IPS-NIHi11 (cell line): ENCODE data around the gene TREH.

Source experiments
- DNase-seq: peaks from one replicate; pipeline ENCODE4 v3.0.0; 2012; ENCODE audit warnings: mixed read lengths, low spot score

The TREH gene

DNA sequence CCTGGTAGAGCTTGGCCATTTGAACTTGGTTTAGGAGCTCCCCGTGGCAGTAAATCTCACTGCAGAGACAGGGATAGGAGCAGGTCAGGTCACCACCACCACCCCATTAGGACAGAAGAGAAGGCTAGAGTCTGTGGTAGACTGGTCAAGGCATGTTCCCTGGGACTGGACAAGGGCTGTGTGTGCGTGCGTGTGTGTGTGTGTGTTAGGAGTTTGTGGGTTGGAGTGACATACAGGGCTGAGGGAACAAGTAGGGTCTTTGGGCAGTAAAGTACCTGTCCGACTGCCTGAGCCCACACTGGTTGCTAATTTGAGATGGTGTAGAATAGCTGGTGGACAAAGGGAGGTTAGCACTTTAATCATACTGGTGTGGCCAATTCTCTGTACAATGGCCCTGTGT lies 16.1 kb downstream of the TREH start:
- no peak for DNase-seq

- DNase-seq, result no peak
Observed at GRCh38 chr11:118662401-118663271, 16.8 kb downstream of the TREH start.

DNA sequence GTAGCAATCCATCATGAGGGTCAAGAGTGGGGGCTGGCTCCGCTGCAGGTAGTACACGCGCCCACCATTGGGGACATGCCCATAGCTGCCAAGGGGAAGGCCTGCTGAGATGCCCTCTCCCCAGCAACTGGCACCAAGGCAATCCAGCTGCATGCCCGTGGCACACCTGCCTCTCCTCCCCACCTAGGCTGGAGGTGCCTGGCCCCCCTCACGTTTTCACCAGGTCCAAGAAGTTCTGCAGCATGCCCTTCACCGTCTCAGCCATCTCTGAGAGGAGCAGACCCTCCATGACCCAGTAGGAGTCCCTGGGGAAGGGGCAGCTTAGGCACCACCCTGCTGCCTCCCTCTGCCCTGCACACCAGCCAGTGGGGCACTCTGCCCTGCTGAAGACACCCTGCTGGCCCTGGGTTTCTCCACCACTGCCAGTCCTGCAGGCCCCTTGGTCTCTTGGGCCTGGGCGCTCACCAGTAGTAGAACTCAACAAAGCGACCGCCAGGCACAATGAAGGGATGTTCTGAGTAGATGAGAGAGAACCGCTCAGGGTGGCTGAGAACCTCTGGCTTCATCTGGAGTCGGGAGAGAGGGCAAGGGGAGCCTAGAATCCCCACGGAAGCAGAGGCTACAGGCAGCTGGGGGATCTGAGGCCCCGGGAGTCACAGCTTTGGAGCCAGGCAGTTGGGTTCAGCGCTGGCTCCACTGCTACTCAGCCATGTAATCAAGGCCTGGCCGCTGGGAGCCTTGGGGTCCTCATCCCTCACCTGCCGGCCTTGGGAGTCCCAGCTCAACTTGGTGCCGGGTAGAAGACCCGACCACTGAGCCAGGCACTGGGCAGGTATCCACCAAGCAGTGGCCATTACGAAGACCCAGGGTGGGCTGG lies 17.8 kb downstream of the TREH start:
- DNase-seq, result no peak

GRCh38 chr11:118660681-118661424 lies 18.6 kb downstream of the TREH start:
- DNase-seq, result no peak

DNA sequence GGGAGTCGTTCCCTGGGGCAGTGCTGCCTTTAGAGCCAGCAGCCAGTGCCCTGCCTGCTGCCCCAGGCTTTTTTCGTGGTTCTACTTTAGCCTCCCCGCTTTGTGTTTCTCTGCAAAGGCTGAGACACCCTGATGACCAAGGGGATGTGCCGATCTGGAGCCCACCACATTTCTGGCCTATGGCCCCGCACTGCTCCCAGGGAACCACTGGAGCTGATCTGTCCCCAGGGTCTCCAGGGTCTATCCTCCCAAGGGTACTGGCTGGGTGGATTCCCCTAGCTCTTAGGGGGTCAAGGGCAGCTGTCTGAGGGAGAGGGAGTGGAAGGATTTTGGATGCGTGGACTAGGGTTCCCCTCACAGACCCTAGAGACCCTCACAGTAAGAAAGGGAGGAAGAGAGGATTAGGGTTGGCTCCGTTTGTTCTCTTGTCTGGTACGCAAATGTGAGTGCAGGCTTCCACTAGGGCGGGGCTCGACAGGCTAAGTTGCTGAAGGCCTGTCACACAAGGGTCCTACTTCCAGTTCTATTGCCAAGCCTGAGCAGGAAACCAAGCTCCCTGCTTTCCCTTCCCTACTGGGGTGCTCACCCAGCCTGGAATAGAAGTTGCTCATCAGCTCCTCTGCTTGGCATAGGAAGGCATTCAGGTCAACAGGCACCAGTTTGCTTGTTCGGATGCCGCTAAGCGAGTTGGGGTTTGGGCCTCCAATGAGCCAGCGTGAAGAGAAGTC lies 19.3 kb downstream of the TREH start:
- no peak for DNase-seq

DNA sequence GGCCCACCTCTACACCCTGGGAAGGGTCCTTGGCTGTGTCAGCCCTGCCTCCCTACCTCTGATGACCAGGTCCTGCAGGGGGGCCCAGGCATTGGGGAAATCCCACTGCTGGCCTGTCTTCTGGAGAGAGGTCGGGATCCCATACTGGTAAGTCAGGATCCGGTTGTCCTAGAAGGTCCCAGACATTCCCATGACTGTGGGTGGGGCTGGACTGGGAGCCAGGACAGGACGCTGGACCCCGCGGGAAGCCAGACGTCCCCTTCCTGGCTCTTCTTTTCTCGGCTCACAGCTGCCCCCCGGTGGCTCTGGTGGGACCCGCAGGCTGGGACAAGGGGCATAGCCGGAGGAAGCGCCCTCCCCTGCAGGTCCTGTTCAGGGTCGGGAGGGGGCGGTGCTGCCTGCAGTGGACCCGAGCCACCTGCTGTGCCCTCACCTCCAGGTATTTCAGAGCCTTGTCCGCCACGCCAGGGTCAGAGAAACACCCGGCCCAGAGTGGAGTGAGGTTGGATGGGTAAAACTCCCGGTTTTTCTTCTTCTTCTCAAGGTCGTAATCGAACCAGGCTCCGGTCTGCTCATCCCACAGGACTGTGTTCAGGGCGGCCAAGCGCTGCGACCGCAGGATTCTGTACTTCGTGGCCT lies 20.0 kb downstream of the TREH start:
- peak; percentile 98 for DNase-seq

DNA sequence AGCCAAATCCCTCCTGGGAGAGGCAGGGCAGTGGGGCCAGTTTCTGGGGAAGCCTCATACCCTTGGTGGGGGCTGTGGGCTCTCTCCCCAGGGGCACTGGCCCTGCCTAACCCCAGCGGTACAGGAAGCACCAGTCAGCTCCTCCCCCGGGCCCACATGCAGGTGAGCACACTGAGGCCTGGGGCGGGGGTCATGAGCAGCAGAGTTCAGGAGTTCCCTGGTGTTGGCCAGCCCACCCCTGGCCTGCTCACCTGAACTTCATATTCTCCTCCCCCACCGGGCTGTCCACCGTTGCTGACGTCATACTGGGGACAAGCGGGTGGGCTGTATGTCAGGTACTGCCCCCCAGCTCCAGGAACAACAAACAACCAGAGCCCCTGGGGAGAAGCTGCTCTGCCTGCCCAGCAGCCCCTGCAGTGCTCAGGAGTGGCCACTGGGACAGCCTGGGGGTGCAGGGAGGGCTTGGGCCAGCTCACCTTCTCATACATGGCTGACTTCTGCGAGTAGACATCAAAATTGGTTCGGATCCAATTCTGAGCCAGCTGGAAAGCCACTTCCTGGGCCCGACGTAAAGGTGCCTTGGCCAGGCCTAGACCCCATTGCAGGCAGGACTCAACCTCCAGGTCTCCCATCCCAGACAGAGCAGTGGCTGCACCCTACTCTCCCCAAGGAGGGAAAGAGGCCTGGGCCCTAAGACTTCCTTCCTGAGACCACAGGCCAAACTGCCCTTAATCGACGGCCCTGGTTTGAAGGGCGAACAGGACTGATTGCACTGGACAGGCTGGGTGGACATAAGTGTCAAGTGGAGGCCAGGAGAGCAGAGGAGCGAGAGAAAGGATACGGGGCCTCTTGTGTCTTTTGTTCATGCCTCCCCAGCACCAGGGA lies 20.8 kb downstream of the TREH start:
- DNase-seq, result no peak

DNA sequence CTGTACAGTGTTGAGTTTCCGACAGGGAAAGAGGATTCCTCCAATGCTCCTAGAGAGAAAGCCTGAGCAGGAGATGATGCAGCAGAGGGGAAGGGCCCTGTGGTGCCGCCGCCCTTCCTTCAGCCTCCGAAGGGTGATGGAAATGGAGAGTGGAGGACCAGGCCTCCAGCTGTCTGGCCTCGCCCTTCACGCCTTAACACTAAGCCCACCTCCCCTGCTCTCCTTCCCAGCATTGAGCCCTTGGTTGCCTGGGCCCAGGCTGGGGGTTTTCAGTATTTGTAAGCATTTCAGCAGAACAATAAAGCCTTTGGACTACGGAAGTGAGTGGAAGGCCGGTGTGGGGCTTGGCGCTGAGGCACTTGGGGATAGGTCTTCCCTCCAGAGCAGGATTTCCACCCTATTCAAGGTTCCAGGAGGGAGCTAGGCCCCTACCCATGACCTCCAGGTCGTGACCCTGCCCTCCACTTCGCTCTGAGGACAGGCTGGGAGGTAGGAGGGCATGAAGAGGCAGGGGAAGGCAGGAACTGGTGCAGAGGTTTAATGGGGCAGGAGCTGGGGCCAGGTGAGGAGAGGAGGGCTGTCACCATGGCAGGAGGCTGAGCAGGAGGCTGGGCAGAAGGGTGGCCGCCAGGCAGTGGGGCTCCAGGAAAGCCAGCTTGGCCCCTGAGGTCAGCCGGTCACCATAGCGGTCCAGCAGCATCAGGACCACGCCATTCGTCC lies 21.6 kb downstream of the TREH start:
- DNase-seq, result no peak

- no peak for DNase-seq
Observed at GRCh38 chr11:118657238-118657637, 22.2 kb downstream of the TREH start.

GRCh38 chr11:118656563-118657165 lies 22.8 kb downstream of the TREH start:
- DNase-seq, result no peak

- no peak for DNase-seq
Observed at GRCh38 chr11:118655486-118656190, 23.8 kb downstream of the TREH start.

- no peak for DNase-seq
Observed at GRCh38 chr11:118653684-118654390, 25.6 kb downstream of the TREH start.

- no peak for DNase-seq
Observed at GRCh38 chr11:118652681-118653181, 26.7 kb downstream of the TREH start.

- no peak for DNase-seq
Observed at GRCh38 chr11:118651820-118652219, 27.6 kb downstream of the TREH start.

DNA sequence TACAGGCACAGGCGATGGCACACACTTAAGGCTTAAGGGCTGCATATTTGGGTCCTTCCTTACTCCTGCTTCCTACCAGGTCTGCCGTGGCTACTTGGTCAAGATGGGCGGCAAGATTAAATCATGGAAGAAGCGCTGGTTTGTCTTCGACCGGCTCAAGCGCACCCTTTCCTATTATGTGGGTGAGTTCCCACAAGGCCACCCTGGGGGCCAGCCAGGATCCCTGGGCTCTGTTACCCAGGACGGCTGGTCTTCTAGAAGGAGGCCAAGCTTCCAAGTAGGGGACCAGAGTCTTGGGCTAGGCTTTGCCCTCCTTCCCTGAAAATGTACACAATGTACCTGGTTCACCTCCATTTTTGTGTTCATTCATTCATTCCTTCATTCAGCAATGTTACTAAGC lies 29.1 kb downstream of the TREH start:
- DNase-seq, result no peak

GRCh38 chr11:118649941-118650340 lies 29.5 kb downstream of the TREH start:
- DNase-seq, result no peak

DNA sequence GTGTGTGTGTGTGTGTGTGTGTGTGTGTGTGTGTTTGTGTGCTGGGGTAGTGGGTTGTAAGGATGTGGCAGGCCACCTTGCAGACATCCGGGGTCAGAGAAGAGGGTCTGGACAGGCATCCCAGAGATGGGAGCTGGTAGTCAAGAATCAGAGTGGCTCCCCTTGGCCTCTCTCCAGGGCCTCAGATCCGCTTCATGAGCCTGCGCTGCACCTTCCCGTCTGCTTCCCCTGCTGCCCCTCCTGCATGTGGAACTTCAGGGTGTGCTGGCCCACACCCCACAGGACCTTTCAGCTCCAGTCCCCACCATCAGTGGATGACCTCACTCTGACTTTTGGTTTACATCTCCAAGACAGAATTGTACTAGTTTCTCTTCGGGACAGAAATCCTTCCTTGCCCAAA lies 31.2 kb downstream of the TREH start:
- DNase-seq, result no peak

DNA sequence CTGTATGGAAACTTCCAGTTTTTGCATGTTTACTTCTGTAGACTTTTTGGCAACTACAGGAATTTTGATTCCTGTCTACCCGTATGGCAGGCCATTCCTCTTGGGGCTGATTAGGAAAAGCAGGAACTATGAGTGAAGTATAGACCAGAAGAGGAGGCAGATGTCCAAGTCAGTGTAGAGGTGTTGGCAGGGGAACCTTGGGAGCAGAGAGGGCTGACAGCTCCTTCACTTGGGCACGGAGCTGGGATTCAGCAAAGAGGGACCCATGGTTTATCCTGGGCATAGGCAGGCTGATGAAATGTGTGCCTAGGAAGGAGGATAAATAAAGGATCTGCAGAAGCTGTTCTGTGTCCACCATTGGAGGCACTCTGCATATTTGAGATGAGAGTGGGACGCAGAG lies 33.1 kb downstream of the TREH start:
- DNase-seq, result no peak
